ENCODE results near the gene NR1H3.
A peak's percentile ranks its signal among the peaks of the same experiment; 100 is the strongest.

NR1H3 gene

DNA sequence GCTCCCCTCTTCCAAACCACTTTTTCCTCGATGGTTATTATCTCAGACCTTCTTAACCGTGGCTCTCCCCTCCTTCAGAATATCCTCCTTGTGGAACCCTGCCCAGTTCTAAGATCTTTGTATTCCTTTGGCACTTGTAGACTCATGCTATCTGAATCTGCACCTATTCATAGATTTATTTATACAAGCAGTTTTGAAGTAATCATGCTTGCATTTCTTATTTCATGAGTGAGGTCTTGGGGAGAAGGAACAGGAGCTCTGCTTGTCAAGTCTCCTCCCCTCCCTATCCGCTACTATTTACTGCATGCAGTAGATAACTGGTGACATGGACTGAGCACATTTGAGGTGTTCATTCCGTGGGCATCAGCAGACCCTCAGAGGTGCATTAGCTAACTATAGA, 6.7 kb downstream of the NR1H3 start:
- POLR2A ChIA-PET (ENCODE audit: low non-redundant PET) = interaction anchor here (1.1 kb wide), 1 partner anchor 16 kb away, joined by 4 read pairs; the partner anchor contains the start of gene ACP2

DNA sequence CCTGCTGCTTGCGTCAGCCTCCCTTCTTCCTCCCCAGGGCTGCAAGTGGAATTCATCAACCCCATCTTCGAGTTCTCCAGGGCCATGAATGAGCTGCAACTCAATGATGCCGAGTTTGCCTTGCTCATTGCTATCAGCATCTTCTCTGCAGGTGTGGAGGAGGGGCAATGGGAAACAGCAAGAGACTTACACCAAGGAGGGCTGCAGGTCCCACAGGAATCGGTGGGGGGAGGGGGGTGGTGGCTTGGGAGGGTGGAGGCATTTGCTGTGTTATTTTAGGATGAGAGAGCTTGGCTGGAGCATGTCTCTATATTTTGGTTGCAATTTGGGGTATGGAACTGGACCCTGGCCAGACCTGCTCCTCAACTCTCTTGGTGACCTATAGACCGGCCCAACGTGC, 10.1 kb downstream of the NR1H3 start:
- H3K27ac ChIP-seq = peak overlapping the region; percentile 92
- CTCF ChIA-PET = no interaction called here
- TF ChIP-seq, protein P1, sequence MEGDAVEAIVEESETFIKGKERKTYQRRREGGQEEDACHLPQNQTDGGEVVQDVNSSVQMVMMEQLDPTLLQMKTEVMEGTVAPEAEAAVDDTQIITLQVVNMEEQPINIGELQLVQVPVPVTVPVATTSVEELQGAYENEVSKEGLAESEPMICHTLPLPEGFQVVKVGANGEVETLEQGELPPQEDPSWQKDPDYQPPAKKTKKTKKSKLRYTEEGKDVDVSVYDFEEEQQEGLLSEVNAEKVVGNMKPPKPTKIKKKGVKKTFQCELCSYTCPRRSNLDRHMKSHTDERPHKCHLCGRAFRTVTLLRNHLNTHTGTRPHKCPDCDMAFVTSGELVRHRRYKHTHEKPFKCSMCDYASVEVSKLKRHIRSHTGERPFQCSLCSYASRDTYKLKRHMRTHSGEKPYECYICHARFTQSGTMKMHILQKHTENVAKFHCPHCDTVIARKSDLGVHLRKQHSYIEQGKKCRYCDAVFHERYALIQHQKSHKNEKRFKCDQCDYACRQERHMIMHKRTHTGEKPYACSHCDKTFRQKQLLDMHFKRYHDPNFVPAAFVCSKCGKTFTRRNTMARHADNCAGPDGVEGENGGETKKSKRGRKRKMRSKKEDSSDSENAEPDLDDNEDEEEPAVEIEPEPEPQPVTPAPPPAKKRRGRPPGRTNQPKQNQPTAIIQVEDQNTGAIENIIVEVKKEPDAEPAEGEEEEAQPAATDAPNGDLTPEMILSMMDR (conservative IDR thresholded peaks at IDR 0.05; ENCODE audit: low read depth) = no peak
- POLR2A ChIA-PET (ENCODE audit: low non-redundant PET) = no interaction called here
- DNase-seq (ENCODE audit: low spot score) = no peak

More for the DNA sequence above, 6.7 kb downstream of the NR1H3 start:
- H3K27ac ChIP-seq = peak overlapping the region; percentile 66
- DNase-seq (ENCODE audit: low spot score) = no peak
- TF ChIP-seq, protein P1 (conservative IDR thresholded peaks at IDR 0.05; ENCODE audit: low read depth) = no peak
- CTCF ChIA-PET = interaction anchor here (0.6 to 0.7 kb wide), 2 partner anchors 80 to 90 kb away, joined by 3 read pairs; no protein-coding TSS in a partner anchor

- TF ChIP-seq, protein P1 (conservative IDR thresholded peaks at IDR 0.05; ENCODE audit: low read depth) = no peak
- no peak for DNase-seq (ENCODE audit: low spot score)
- peak overlapping the region; percentile 92 for H3K27ac ChIP-seq
- CTCF ChIA-PET = no interaction called here
- POLR2A ChIA-PET (ENCODE audit: low non-redundant PET) = no interaction called here
These were observed 10.7 kb downstream of the NR1H3 start for GRCh38 chr11:47268448-47269001.

DNA sequence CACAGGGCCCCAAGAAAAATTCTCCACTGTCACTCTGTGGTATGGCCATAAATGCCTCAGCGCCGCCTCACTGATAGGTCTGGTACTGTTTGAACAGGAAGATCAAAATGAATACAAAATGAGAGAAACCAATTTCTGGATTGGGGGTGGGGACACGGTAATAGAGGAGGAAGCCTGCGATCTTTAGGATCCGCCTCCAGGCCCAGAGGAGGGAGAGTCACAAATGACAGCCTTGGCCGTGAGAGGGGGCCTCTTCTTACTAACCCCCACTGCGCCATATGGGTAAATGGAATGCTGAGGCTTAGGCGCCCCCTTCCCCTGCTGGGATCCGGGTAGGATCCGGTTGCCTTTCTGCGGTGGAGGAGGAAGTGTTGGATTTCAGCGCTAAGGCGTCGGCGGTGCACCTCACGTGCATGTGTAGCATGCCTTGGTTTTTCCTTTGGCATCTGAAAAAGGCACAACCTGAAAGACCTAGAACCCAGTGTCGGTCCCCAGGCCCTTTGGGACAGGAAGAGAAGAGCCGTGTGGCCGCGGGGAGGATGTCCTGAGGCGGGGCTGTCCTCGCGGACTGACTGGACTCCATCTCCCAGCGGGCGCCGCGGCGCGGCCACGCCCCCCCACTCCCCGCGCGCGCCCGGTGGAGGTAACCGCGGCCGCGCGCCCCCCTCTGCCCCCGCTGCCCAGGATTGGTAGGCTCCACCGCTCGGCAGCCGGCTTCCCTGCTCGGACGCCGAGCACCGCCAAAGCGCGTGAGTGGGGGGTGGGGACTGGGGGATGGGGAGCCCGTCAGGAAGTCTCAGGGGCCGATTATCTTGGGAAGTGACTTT, 11.4 kb downstream of the NR1H3 start:
- peak; percentile 90 for DNase-seq (ENCODE audit: low spot score)
- CTCF ChIA-PET = no interaction called here
- H3K27ac ChIP-seq = peak overlapping the region; percentile 92
- TF ChIP-seq, protein P1 (conservative IDR thresholded peaks at IDR 0.05; ENCODE audit: low read depth) = 0 out of 2 replicates have a peak, but pooled peaks have one; percentile 11
- POLR2A ChIA-PET (ENCODE audit: low non-redundant PET) = no interaction called here

DNA sequence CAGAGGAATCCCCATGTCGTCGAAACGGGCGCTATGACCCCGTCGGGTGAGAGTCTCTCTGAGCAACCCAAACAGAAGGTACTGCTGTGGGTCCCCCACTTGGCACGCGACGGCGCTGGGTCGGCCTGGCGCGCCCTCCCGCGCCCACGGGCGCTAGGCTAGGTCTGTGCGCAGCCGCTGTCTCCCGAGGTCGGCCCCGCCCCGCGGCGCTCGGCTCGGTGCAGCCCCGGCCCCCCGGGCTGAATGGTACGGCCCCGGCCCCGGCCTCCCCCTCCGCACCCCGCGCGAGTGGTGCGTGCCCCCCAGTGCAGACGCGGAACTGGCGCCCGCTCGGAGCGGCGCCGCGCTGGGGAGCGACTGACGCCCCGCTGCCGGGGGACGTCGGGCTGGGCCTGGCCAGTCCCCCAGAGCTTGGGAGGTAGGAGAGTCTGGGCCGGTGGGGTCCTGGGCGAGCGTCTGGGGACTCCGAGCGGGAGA, 12.1 kb downstream of the NR1H3 start, which contains the start of gene MADD:
MADD (plus strand) TSS at position 305 of the 477 bp plus-strand sequence.
- ChIA-PET CTCF (no interaction called here), POLR2A (ENCODE audit: low non-redundant PET) (interaction anchor here (0.6 kb wide), 1 partner anchor 13 kb away, joined by 4 read pairs; no protein-coding TSS in a partner anchor)
- peak within 1 kb of the TSS; percentile 92 for H3K27ac ChIP-seq
- DNase-seq (ENCODE audit: low spot score) = peak; percentile 88
- TF ChIP-seq, protein P1 (conservative IDR thresholded peaks at IDR 0.05; ENCODE audit: low read depth) = no peak
